Upper lobe of left lung (tissue), 6 donors: Measurements from ENCODE around the gene LOXL1. TPM values are rescaled to one million over a fixed set of nuclear protein-coding genes. Genes with fewer than 3 reads are reported as not detected.

ENCODE experiments used
- ATAC-seq, 2 donors: fragments of 200-7000 bp; cut with Tn5 transposase; one replicate each; pipeline ENCODE4 v1.9.1; 2022; ENCODE audit warnings: mild to moderate bottlenecking in 2 of 2, moderate library complexity in 2 of 2; ENCODE audit not compliant: low FRiP score in 2 of 2
- DNase-seq, 2 donors: peaks; one replicate each; pipeline ENCODE4 v3.0.0-alpha.2; 2019 to 2020
- H3K27ac ChIP-seq, 4 donors: fragments of 200-600 bp; sonication (generic); one replicate each; pipeline ENCODE4 v1.5.1; 2016 to 2019
- H3K27me3 ChIP-seq, 4 donors: fragments of 200-600 bp; sonication (generic); one replicate each; pipeline ENCODE4 v1.5.1; 2017 to 2019
- H3K36me3 ChIP-seq, 4 donors: fragments of 200-600 bp; sonication (generic); one replicate each; pipeline ENCODE4 v1.5.1; 2016 to 2019
- H3K4me1 ChIP-seq, 4 donors: fragments of 200-600 bp; sonication (generic); one replicate each; pipeline ENCODE4 v1.5.1; 2018 to 2019
- H3K4me3 ChIP-seq, 4 donors: fragments of 200-600 bp; sonication (generic); one replicate each; pipeline ENCODE4 v1.5.1; 2017 to 2019; ENCODE audit warnings: mild to moderate bottlenecking in 2 of 4, moderate library complexity in 1 of 4
- H3K9me3 ChIP-seq, 4 donors: fragments of 200-600 bp; sonication (generic); one replicate each; pipeline ENCODE4 v1.5.1; 2018 to 2019
- EP300 ChIP-seq, 4 donors: sonication (generic); formaldehyde crosslinking; IDR thresholded peaks; one replicate each; pipeline ENCODE4 v1.5.1; 2017; ENCODE audit warnings: antibody characterized with exemption in 4 of 4, control low read depth in 2 of 4
- POLR2A ChIP-seq, 4 donors: fragments of 450-650 bp; IDR thresholded peaks; one replicate each; pipeline ENCODE4 v1.5.1; 2016 to 2017; ENCODE audit warnings: antibody characterized with exemption in 4 of 4, mild to moderate bottlenecking in 2 of 4
- POLR2AphosphoS5 ChIP-seq, 2 donors: sonication (generic); formaldehyde crosslinking; IDR thresholded peaks; one replicate each; pipeline ENCODE4 v1.5.1; 2017; ENCODE audit warnings: antibody characterized with exemption in 2 of 2
- WGBS, 2 donors: methylation state at CpG; one replicate each; pipeline ENCODE4 v1.1.5; 2017 to 2018; 5-methylcytosine and 5-hydroxymethylcytosine counted together
- total RNA-seq, 6 donors: library from RNA; depleted of rRNA in 4 of 6; stranded (reverse); fragments of >200 nt in 4 of 6; gene quantifications; one replicate each; pipeline versions ENCODE4 v1.1.0 to v1.2.1, GENCODE V29; 2016 to 2021
- TF ChIP-seq, protein P1 (sequence below), 6 experiments: fragments of 450-650 bp in 4 of 6; fragments of 200-600 bp in 2 of 6; sonication (generic) in 2 of 6; IDR thresholded peaks; one replicate each; pipeline ENCODE4 v1.5.1; 2016 to 2019; ENCODE audit warnings: antibody characterized with exemption in 6 of 6
- donor health status: DM: no; HTN: no; CAD: no; lungs with moderate emphysema.
- donor health status: DM: no; HTN: yes; CAD: no; lungs with severe emphysema.

Gene LOXL1
- total RNA-seq, 6 donors from 2014 or later = 6.0 to 25.9 (median 8.0) TPM

DNA sequence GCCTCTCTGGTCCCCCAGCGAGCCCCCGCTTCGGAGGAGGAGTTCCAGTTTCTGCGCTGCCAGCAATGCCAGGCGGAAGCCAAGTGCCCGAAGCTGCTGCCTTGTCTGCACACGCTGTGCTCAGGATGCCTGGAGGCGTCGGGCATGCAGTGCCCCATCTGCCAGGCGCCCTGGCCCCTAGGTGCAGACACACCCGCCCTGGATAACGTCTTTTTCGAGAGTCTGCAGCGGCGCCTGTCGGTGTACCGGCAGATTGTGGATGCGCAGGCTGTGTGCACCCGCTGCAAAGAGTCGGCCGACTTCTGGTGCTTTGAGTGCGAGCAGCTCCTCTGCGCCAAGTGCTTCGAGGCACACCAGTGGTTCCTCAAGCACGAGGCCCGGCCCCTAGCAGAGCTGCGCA lies 71.7 kb downstream of the LOXL1 start:
- peaks cover 6 to 42% (median 19%) of the 10 kb centered on the region in 4 donors for H3K36me3 ChIP-seq
- peak overlapping the region in 3 of 4 donors; percentile 97 to 99 (median 98) for H3K27ac ChIP-seq
- TF ChIP-seq EP300 (IDR thresholded peaks at IDR 0.05) = no peak
- no peak for TF ChIP-seq POLR2AphosphoS5 (IDR thresholded peaks at IDR 0.05)
- TF ChIP-seq POLR2A (IDR thresholded peaks at IDR 0.05) = no peak
- TF ChIP-seq, protein P1, sequence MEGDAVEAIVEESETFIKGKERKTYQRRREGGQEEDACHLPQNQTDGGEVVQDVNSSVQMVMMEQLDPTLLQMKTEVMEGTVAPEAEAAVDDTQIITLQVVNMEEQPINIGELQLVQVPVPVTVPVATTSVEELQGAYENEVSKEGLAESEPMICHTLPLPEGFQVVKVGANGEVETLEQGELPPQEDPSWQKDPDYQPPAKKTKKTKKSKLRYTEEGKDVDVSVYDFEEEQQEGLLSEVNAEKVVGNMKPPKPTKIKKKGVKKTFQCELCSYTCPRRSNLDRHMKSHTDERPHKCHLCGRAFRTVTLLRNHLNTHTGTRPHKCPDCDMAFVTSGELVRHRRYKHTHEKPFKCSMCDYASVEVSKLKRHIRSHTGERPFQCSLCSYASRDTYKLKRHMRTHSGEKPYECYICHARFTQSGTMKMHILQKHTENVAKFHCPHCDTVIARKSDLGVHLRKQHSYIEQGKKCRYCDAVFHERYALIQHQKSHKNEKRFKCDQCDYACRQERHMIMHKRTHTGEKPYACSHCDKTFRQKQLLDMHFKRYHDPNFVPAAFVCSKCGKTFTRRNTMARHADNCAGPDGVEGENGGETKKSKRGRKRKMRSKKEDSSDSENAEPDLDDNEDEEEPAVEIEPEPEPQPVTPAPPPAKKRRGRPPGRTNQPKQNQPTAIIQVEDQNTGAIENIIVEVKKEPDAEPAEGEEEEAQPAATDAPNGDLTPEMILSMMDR (IDR thresholded peaks at IDR 0.05) = no peak
- no peaks in the 10 kb centered on the region for H3K9me3 ChIP-seq
- DNase-seq (peak in 1 of 2 donors; percentile 79), ATAC-seq (no peak)
- H3K4me1 ChIP-seq = peaks cover 54 to 79% (median 66%) of the 10 kb centered on the region in 4 donors
- 92% methylated on average over 27 of the region's 27 CpGs; no CpG with 5 or more reads in 1 of the 2 donors for WGBS, 2 donors
- H3K4me3 ChIP-seq = peak overlapping the region in 3 of 4 donors; percentile 2 to 96 (median 84)
- H3K27me3 ChIP-seq = no peaks in the 10 kb centered on the region

Other genes starting within 250 kb of the LOXL1 start
- 10 to 100 TPM; 32.2 to 83.6 (median 65.8) TPM for gene CD276, start 242.1 kb upstream of the LOXL1 start, total RNA-seq
- 10 to 100 TPM in 1 of 6 donors, 1 to 10 TPM in 5; 3.1 to 17.1 (median 5.1) TPM for gene INSYN1, start 173.1 kb upstream of the LOXL1 start, total RNA-seq
- not detected for gene TBC1D21, start 52.9 kb upstream of the LOXL1 start, total RNA-seq
- 10 to 100 TPM; 12.2 to 23.3 (median 18.3) TPM for gene STOML1, start 65.8 kb downstream of the LOXL1 start, total RNA-seq
- gene PML, start 68.3 kb downstream of the LOXL1 start, total RNA-seq = 100 to 1,000 TPM in 2 of 6 donors, 10 to 100 TPM in 4; 63.1 to 247 (median 92.9) TPM
- gene GOLGA6A, start 156.1 kb downstream of the LOXL1 start, total RNA-seq = under 1 TPM in 1 of 6 donors, not detected in 5; 0.30 TPM
- gene ISLR2, start 204.1 kb downstream of the LOXL1 start, total RNA-seq = 1 to 10 TPM in 2 of 6 donors, under 1 TPM in 1, not detected in 3; under 0.01 to 2.5 (median 1.3) TPM
- gene ISLR, start 247.2 kb downstream of the LOXL1 start, total RNA-seq = 10 to 100 TPM; 11.5 to 48.4 (median 21.3) TPM